ENCODE results near the gene IFITM10.

The IFITM10 gene

GRCh38 chr11:1760351-1761109 lies 10.1 kb upstream of the IFITM10 start (continued):
- TF ChIP-seq TRIM28 (IDR thresholded peaks at IDR 0.05; ENCODE audit: borderline replicate concordance, low read length): no peak

GRCh38 chr11:1759851-1760220 lies 9.4 kb upstream of the IFITM10 start:
- Histone ChIP-seq H3K36me3 (ENCODE audit: control insufficient read depth in 2 of 2, insufficient read depth in 1 of 2, low read length in 2 of 2) (peaks cover 0 to 71% of the 10 kb centered on the region in 2 experiments; a peak in 1 of 3 replicates), H3K4me3 (ENCODE audit: low read depth, low read length) (no peak overlapping the region), H3K27ac (ENCODE audit: extremely low read depth, low read depth, low read length) (no peak overlapping the region), H3K4me1 (ENCODE audit: control insufficient read depth, insufficient read depth, low read length) (no peaks in the 10 kb centered on the region; the same call in 1 of the 2 replicates), H3K9me3 (ENCODE audit: control insufficient read depth, insufficient read depth, low read depth, low read length) (no peaks in the 10 kb centered on the region)
- POLR2A ChIA-PET: no interaction called here
- CTCF ChIA-PET: no interaction called here
- no peak for TF ChIP-seq INSM2 (tag by site-specific recombination; IDR thresholded peaks at IDR 0.05)
- TF ChIP-seq ZSCAN16 (tag by site-specific recombination; IDR thresholded peaks at IDR 0.05): no peak
- TF ChIP-seq ZBTB20 (tag by site-specific recombination; IDR thresholded peaks at IDR 0.05): no peak
- TF ChIP-seq ZNF324 (tag by site-specific recombination; IDR thresholded peaks at IDR 0.05): no peak
- TF ChIP-seq ZNF544 (tag by site-specific recombination; IDR thresholded peaks at IDR 0.05): no peak
- TF ChIP-seq KLF16 (tag by site-specific recombination; IDR thresholded peaks at IDR 0.05): no peak
- no peak for TF ChIP-seq TRIM28 (IDR thresholded peaks at IDR 0.05; ENCODE audit: borderline replicate concordance, low read length)
- no peak for TF ChIP-seq ZNF114 (tag by site-specific recombination; IDR thresholded peaks at IDR 0.05)
- no peak for TF ChIP-seq ZBTB8A (tag by site-specific recombination; IDR thresholded peaks at IDR 0.05)
- no peak for TF ChIP-seq KLF10 (tag by site-specific recombination; IDR thresholded peaks at IDR 0.05)
- TF ChIP-seq ZNF302 (tag by site-specific recombination; IDR thresholded peaks at IDR 0.05; ENCODE audit: low read depth): no peak
- no peak for TF ChIP-seq ZNF248 (tag by site-specific recombination; IDR thresholded peaks at IDR 0.05)
- no peak for TF ChIP-seq SP7 (tag by site-specific recombination; IDR thresholded peaks at IDR 0.05)
- no peak for TF ChIP-seq FEZF1 (tag by site-specific recombination; IDR thresholded peaks at IDR 0.05)
- TF ChIP-seq ZSCAN30 (tag by site-specific recombination; IDR thresholded peaks at IDR 0.05): no peak
- TF ChIP-seq ZNF664 (tag by site-specific recombination; IDR thresholded peaks at IDR 0.05): no peak
- TF ChIP-seq ZNF121 (tag by site-specific recombination; IDR thresholded peaks at IDR 0.05): no peak
- TF ChIP-seq, protein P1, sequence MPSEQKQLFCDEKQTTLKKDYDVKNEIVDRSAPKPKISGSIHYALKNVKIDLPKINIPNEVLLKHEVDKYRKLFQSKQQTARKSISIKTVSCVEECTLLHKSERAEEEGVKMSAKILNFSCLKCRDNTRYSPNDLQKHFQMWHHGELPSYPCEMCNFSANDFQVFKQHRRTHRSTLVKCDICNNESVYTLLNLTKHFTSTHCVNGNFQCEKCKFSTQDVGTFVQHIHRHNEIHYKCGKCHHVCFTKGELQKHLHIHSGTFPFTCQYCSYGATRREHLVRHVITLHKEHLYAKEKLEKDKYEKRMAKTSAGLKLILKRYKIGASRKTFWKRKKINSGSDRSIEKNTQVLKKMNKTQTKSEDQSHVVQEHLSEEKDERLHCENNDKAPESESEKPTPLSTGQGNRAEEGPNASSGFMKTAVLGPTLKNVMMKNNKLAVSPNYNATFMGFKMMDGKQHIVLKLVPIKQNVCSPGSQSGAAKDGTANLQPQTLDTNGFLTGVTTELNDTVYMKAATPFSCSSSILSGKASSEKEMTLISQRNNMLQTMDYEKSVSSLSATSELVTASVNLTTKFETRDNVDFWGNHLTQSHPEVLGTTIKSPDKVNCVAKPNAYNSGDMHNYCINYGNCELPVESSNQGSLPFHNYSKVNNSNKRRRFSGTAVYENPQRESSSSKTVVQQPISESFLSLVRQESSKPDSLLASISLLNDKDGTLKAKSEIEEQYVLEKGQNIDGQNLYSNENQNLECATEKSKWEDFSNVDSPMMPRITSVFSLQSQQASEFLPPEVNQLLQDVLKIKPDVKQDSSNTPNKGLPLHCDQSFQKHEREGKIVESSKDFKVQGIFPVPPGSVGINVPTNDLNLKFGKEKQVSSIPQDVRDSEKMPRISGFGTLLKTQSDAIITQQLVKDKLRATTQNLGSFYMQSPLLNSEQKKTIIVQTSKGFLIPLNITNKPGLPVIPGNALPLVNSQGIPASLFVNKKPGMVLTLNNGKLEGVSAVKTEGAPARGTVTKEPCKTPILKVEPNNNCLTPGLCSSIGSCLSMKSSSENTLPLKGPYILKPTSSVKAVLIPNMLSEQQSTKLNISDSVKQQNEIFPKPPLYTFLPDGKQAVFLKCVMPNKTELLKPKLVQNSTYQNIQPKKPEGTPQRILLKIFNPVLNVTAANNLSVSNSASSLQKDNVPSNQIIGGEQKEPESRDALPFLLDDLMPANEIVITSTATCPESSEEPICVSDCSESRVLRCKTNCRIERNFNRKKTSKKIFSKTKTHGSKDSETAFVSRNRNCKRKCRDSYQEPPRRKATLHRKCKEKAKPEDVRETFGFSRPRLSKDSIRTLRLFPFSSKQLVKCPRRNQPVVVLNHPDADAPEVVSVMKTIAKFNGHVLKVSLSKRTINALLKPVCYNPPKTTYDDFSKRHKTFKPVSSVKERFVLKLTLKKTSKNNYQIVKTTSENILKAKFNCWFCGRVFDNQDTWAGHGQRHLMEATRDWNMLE (tag by site-specific recombination; conservative IDR thresholded peaks at IDR 0.05; ENCODE audit: low read depth): no peak

Measured in HEK293 (cell line).